GM23338 (cell line): ENCODE data around the gene NSL1. TPM values are rescaled to one million over a fixed set of nuclear protein-coding genes. Genes with fewer than 3 reads are reported as not detected.

Experiments used
- ATAC-seq: fragments of 200-7000 bp; cut with Tn5 transposase; 3 replicates; pipeline ENCODE4 v1.9.1; 2020
- DNase-seq: peaks from one replicate; pipeline ENCODE4 v3.0.0-alpha.2; 2015; ENCODE audit warnings: low spot score
- H2AFZ ChIP-seq: fragments of 200-600 bp; sonication (generic); 2 replicates; pipeline ENCODE4 v1.8.0; 2016; ENCODE audit warnings: antibody characterized with exemption, mild to moderate bottlenecking, moderate library complexity
- H3F3A ChIP-seq: fragments of 200-600 bp; sonication (generic); replicated peaks from 2 replicates; pipeline ENCODE4 v1.8.0; 2017; ENCODE audit warnings: antibody characterized with exemption, mixed run types, low read depth
- H3K27ac ChIP-seq: fragments of 200-600 bp; sonication (generic); 2 replicates; pipeline ENCODE4 v1.6.1; 2016; ENCODE audit warnings: low read depth
- H3K27me3 ChIP-seq: fragments of 200-600 bp; sonication (generic); 2 replicates; pipeline ENCODE4 v1.8.0; 2016; ENCODE audit warnings: mild to moderate bottlenecking, mixed run types, moderate library complexity; ENCODE audit not compliant: insufficient read depth
- H3K36me3 ChIP-seq: fragments of 200-600 bp; sonication (generic); 2 replicates; pipeline ENCODE4 v1.8.0; 2016; ENCODE audit warnings: mild to moderate bottlenecking; ENCODE audit not compliant: insufficient read depth
- H3K4me1 ChIP-seq: fragments of 200-600 bp; sonication (generic); 2 replicates; pipeline ENCODE4 v1.8.0; 2016; ENCODE audit warnings: mild to moderate bottlenecking, moderate library complexity; ENCODE audit not compliant: insufficient read depth
- H3K4me2 ChIP-seq: fragments of 200-600 bp; sonication (generic); 2 replicates; pipeline ENCODE4 v1.7.1; 2017; ENCODE audit warnings: mixed run types
- H3K4me3 ChIP-seq: fragments of 200-600 bp; sonication (generic); 2 replicates; pipeline ENCODE4 v1.6.1; 2016; ENCODE audit warnings: mixed run types
- H3K79me2 ChIP-seq: fragments of 200-600 bp; sonication (generic); replicated peaks from 2 replicates; pipeline ENCODE4 v1.8.0; 2017; ENCODE audit warnings: mild to moderate bottlenecking; ENCODE audit not compliant: insufficient read depth
- H3K9me2 ChIP-seq: fragments of 200-600 bp; sonication (generic); 2 replicates; pipeline ENCODE4 v1.8.0; 2017; ENCODE audit not compliant: insufficient read depth
- H4K20me1 ChIP-seq: fragments of 200-600 bp; sonication (generic); replicated peaks from 2 replicates; pipeline ENCODE4 v1.8.0; 2017; ENCODE audit warnings: mild to moderate bottlenecking; ENCODE audit not compliant: insufficient read depth
- H3K27ac Mint-ChIP-seq: 2 replicates; pipeline ENCODE4 v1.8.0; 2020; ENCODE audit warnings: inconsistent platforms, mild to moderate bottlenecking, moderate library complexity, mixed read lengths
- H3K27me3 Mint-ChIP-seq: 3 replicates; pipeline ENCODE4 v1.8.0; 2022; ENCODE audit warnings: low read depth, mild to moderate bottlenecking, moderate library complexity, mixed read lengths, inconsistent platforms; ENCODE audit not compliant: insufficient read depth, poor library complexity
- H3K36me3 Mint-ChIP-seq: 3 replicates; pipeline ENCODE4 v1.8.0; 2021; ENCODE audit warnings: low read depth, mild to moderate bottlenecking, inconsistent platforms, moderate library complexity, mixed read lengths
- H3K4me1 Mint-ChIP-seq: 3 replicates; pipeline ENCODE4 v1.8.0; 2020; ENCODE audit warnings: mild to moderate bottlenecking, inconsistent platforms, mixed read lengths
- H3K4me3 Mint-ChIP-seq: 3 replicates; pipeline ENCODE4 v1.8.0; 2021; ENCODE audit warnings: moderate library complexity, mild to moderate bottlenecking, inconsistent platforms, mixed read lengths
- H3K9me3 Mint-ChIP-seq: 3 replicates; pipeline ENCODE4 v1.8.0; 2020; ENCODE audit warnings: moderate library complexity, mild to moderate bottlenecking, inconsistent platforms, mixed read lengths
- CREB1 ChIP-seq: fragments of 250-450 bp; sonication (Bioruptor Pico); IDR thresholded peaks from 2 replicates; pipeline ENCODE4 v1.5.0; 2020; ENCODE audit warnings: low read depth, mild to moderate bottlenecking, moderate library complexity
- CTCF ChIP-seq, 2 experiments: fragments of 200-600 bp in 1 of 2; sonication (generic) in 1 of 2; conservative IDR thresholded peaks; 2 replicates each; pipeline versions ENCODE4 v1.5.1 to v1.6.1; 2016 to 2017; ENCODE audit warnings: antibody characterized with exemption in 2 of 2, low read depth in 2 of 2, mild to moderate bottlenecking in 2 of 2, moderate library complexity in 1 of 2
- ETS1 ChIP-seq: IDR thresholded peaks from 2 replicates; pipeline ENCODE4 v1.6.1; 2016; ENCODE audit warnings: antibody characterized with exemption
- EZH2 ChIP-seq: fragments of 200-600 bp; sonication (generic); IDR thresholded peaks from one replicate; pipeline ENCODE4 v1.8.0; 2017; ENCODE audit warnings: antibody characterized with exemption, mild to moderate bottlenecking, low read depth; ENCODE audit not compliant: unreplicated experiment
- EZH2phosphoT487 ChIP-seq: fragments of 200-600 bp; sonication (generic); IDR thresholded peaks from one replicate; pipeline ENCODE4 v1.8.1; 2018; ENCODE audit warnings: antibody characterized with exemption; ENCODE audit not compliant: unreplicated experiment
- JUNB ChIP-seq: IDR thresholded peaks from one replicate; pipeline ENCODE4 v1.6.1; 2016; ENCODE audit warnings: antibody characterized with exemption; ENCODE audit not compliant: unreplicated experiment
- NANOG ChIP-seq: IDR thresholded peaks from 2 replicates; pipeline ENCODE4 v1.6.1; 2016; ENCODE audit warnings: antibody characterized with exemption, borderline replicate concordance
- POLR2AphosphoS5 ChIP-seq: IDR thresholded peaks from 2 replicates; pipeline ENCODE4 v1.6.1; 2016; ENCODE audit warnings: antibody characterized with exemption, low read depth
- REST ChIP-seq: IDR thresholded peaks from one replicate; pipeline ENCODE4 v1.6.1; 2018; ENCODE audit warnings: antibody characterized with exemption; ENCODE audit not compliant: unreplicated experiment
- STAT1 ChIP-seq: IDR thresholded peaks from one replicate; pipeline ENCODE4 v1.6.1; 2016; ENCODE audit warnings: antibody characterized with exemption; ENCODE audit not compliant: unreplicated experiment
- ZNF114 ChIP-seq: fragments of 250-450 bp; sonication (Bioruptor Pico); IDR thresholded peaks from 2 replicates; pipeline ENCODE4 v1.5.0; 2020; ENCODE audit warnings: mild to moderate bottlenecking, moderate library complexity
- ZNF331 ChIP-seq: fragments of 250-450 bp; sonication (Bioruptor Pico); IDR thresholded peaks from 2 replicates; pipeline ENCODE4 v1.5.0; 2020; ENCODE audit warnings: low read depth, mild to moderate bottlenecking, moderate library complexity
- ZNF462 ChIP-seq: fragments of 250-450 bp; sonication (Bioruptor Pico); IDR thresholded peaks from 2 replicates; pipeline ENCODE4 v1.5.0; 2020; ENCODE audit warnings: mild to moderate bottlenecking, moderate library complexity
- polyA plus RNA-seq: library from polyadenylated mRNA; unstranded; fragments of >200 nt; fragmentation: Nextera tagmentation; extraction: Ambion mirVana; gene quantifications from 2 replicates; pipeline ENCODE4 v1.2.1, GENCODE V29; 2016
- total RNA-seq: library from RNA; depleted of rRNA; stranded (reverse); fragments of >200 nt; shearing (Covaris generic); gene quantifications from 2 replicates; pipeline ENCODE4 v1.2.3, GENCODE V29; 2014

Gene NSL1
- total and polyA plus RNA-seq, 2 experiments from 2014 or later, result 96.8 to 102 TPM

- no peak for TF ChIP-seq CTCF (conservative IDR thresholded peaks at IDR 0.05; ENCODE audit: low read depth in 2 of 2)
- no peak for TF ChIP-seq STAT1
- no peak for TF ChIP-seq ZNF331
These were observed 32.6 kb upstream of the NSL1 start (continued) for GRCh38 chr1:212824201-212824600.

- DNase-seq (no peak), ATAC-seq (no peak)
- H3K9me2 ChIP-seq, result no peaks in the 10 kb centered on the region
- H3F3A ChIP-seq, result no peaks in the 10 kb centered on the region
- no peak overlapping the region for H3K27ac ChIP-seq
- Mint-ChIP-seq H3K27ac (no peak overlapping the region), H3K27me3 (peaks cover 4% of the 10 kb centered on the region), H3K9me3 (peaks cover 43% of the 10 kb centered on the region), H3K36me3 (peaks cover 35% of the 10 kb centered on the region), H3K4me1 (peaks cover 4% of the 10 kb centered on the region; the same call in 2 of the 3 replicates), H3K4me3 (no peak overlapping the region)
- H2AFZ ChIP-seq, result no peak overlapping the region
- H4K20me1 ChIP-seq, result no peaks in the 10 kb centered on the region
- no peak overlapping the region for H3K4me3 ChIP-seq
- peaks cover 6% of the 10 kb centered on the region; the same call in 1 of the 2 replicates for H3K4me1 ChIP-seq
- no peak overlapping the region for H3K4me2 ChIP-seq
- H3K36me3 ChIP-seq, result peaks cover 12% of the 10 kb centered on the region; the same call in 1 of the 2 replicates
- no peaks in the 10 kb centered on the region for H3K27me3 ChIP-seq
- H3K79me2 ChIP-seq, result no peaks in the 10 kb centered on the region
- no peak for TF ChIP-seq NANOG
- TF ChIP-seq STAT1, result no peak
- no peak for TF ChIP-seq ZNF114
- no peak for TF ChIP-seq ZNF331
- TF ChIP-seq JUNB, result no peak
- no peak for TF ChIP-seq ETS1
- no peak for TF ChIP-seq EZH2phosphoT487
- no peak for TF ChIP-seq REST
- TF ChIP-seq ZNF462, result no peak
- TF ChIP-seq POLR2AphosphoS5, result no peak
- TF ChIP-seq CREB1 (CRISPR knock-in tag), result no peak
- no peak for TF ChIP-seq EZH2
These were observed 31.4 kb upstream of the NSL1 start for GRCh38 chr1:212822956-212823355.
